Measurements from ENCODE around the gene RAB35. TPM values are rescaled to one million over a fixed set of nuclear protein-coding genes. Genes with fewer than 3 reads are reported as not detected.

RAB35 gene
- total and polyA plus RNA-seq, 2 of the 4 experiments (the other 2 are of a cell fraction), result 32.6 to 49.6 TPM

- no peak overlapping the region for H3K4me3 ChIP-seq (ENCODE audit: insufficient read depth, low read depth, low read length)
- no peaks in the 10 kb centered on the region for H4K20me1 ChIP-seq (ENCODE audit: insufficient read depth, low read length)
- no peak overlapping the region for H4K5ac ChIP-seq (ENCODE audit: low read depth, low read length)
- no TSS peak for BruUV-seq (replicated peaks)
- H2BK20ac ChIP-seq (ENCODE audit: low read depth, low read length), result no peak overlapping the region
- no peaks in the 10 kb centered on the region for H3K9me3 ChIP-seq (ENCODE audit: control insufficient read depth, insufficient read depth, low read length)
- no peak for ATAC-seq (ENCODE audit: low read depth)
- no peak overlapping the region for H2AK9ac ChIP-seq (replicated peaks; ENCODE audit: low read depth, low read length, poor library complexity)
- no CpG with 5 or more reads among the region's 2 CpGs for WGBS, 2 experiments (ENCODE audit: extremely low coverage in 2 of 2, insufficient read length in 1 of 2)
- no peak overlapping the region for H4K8ac ChIP-seq (ENCODE audit: low read depth in 2 of 2, low read length in 2 of 2)
- no peak overlapping the region for H2BK15ac ChIP-seq (ENCODE audit: low read depth, low read length)
- no peaks in the 10 kb centered on the region for H3K9me1 ChIP-seq (ENCODE audit: insufficient read depth, low read length)
- H3K18ac ChIP-seq (ENCODE audit: low read depth, low read length), result no peak overlapping the region
- H4K91ac ChIP-seq (ENCODE audit: insufficient read depth, low read depth, low read length), result no peak overlapping the region
- peaks cover 45% of the 10 kb centered on the region for H3K27me3 ChIP-seq (ENCODE audit: control insufficient read depth, insufficient read depth, low read length)
- TF ChIP-seq MXI1 (IDR thresholded peaks at IDR 0.05; ENCODE audit: borderline replicate concordance, low read depth, low read length) (no peak), MAZ (IDR thresholded peaks at IDR 0.05; ENCODE audit: borderline replicate concordance, low read depth, low read length) (no peak), RAD21 (IDR thresholded peaks at IDR 0.05; ENCODE audit: low read length) (no peak), RCOR1 (IDR thresholded peaks at IDR 0.05; ENCODE audit: insufficient replicate concordance, low read length) (no peak), CTCF (conservative IDR thresholded peaks at IDR 0.05; ENCODE audit: low read depth, low read length) (no peak), SMC3 (IDR thresholded peaks at IDR 0.05; ENCODE audit: low read depth, low read length) (no peak), NFE2L2 (IDR thresholded peaks at IDR 0.05; ENCODE audit: low read depth, low read length) (no peak), MAFK (IDR thresholded peaks at IDR 0.05; ENCODE audit: low read depth, low read length) (no peak), USF2 (IDR thresholded peaks at IDR 0.05; ENCODE audit: low read depth, low read length) (no peak), BHLHE40 (IDR thresholded peaks at IDR 0.05; ENCODE audit: low read depth, low read length) (no peak), CEBPB (IDR thresholded peaks at IDR 0.05; ENCODE audit: low read depth, low read length) (no peak), CHD1 (IDR thresholded peaks at IDR 0.05; ENCODE audit: low read depth, low read length) (no peak)
- POLR2A ChIA-PET (ENCODE audit: unreplicated experiment), result no interaction called here
- no peaks in the 10 kb centered on the region for H3K79me1 ChIP-seq (ENCODE audit: low read depth in 1 of 2, low read length in 2 of 2)
- CTCF ChIA-PET, result no interaction called here
- H3K14ac ChIP-seq (replicated peaks; ENCODE audit: low read depth, low read length), result no peak overlapping the region
- H2AFZ ChIP-seq (replicated peaks; ENCODE audit: low read length, poor library complexity), result no peak overlapping the region
- no peak overlapping the region for H2AK5ac ChIP-seq (ENCODE audit: low read depth, low read length)
- no peaks in the 10 kb centered on the region for H3K36me3 ChIP-seq (ENCODE audit: control insufficient read depth, insufficient read depth, low read length)
- DNase-seq, result no peak
- H3K4me2 ChIP-seq (ENCODE audit: low read depth, low read length), result no peak overlapping the region
- H3K56ac ChIP-seq (ENCODE audit: extremely low read depth, insufficient read depth, low read length), result no peak overlapping the region
- no peak overlapping the region for H3K9ac ChIP-seq (ENCODE audit: low read depth, low read length)
- no peak overlapping the region for H2BK5ac ChIP-seq (ENCODE audit: low read depth, low read length, poor library complexity, severe bottlenecking)
- intact Hi-C loops (cut with micrococcal nuclease) (no loop called here), in situ Hi-C loops (cut with MboI; ENCODE audit: low sequenced_read_pairs) (no loop called here), dilution Hi-C loops (cut with HindIII; ENCODE audit: low sequenced_read_pairs, unreplicated experiment) (no loop called here)
- H3K4me1 ChIP-seq (ENCODE audit: control insufficient read depth, insufficient read depth, low read length), result no peaks in the 10 kb centered on the region
- H3K4ac ChIP-seq (ENCODE audit: low read depth, low read length), result no peak overlapping the region
- no peak overlapping the region for H2BK120ac ChIP-seq (ENCODE audit: low read depth, low read length)
- H3K27ac ChIP-seq (ENCODE audit: insufficient read depth, low read length), result no peak overlapping the region
- no peak overlapping the region for H3K23ac ChIP-seq (ENCODE audit: low read depth, low read length)
Measured at GRCh38 chr12:120066341-120066740, 50.2 kb downstream of the RAB35 start.

All from IMR-90 (cell line).